ENCODE data around the gene DSEL.
A peak's percentile ranks its signal among the peaks of the same experiment; 100 is the strongest.

Gene DSEL

GRCh38 chr18:67464499-67464898, 52.0 kb downstream of the DSEL start:
- no peak overlapping the region for H3K4me3 ChIP-seq (ENCODE audit: low read depth, low read length)

GRCh38 chr18:67463829-67464228, 52.7 kb downstream of the DSEL start:
- no peak overlapping the region for H3K4me3 ChIP-seq (ENCODE audit: low read depth, low read length)
- TF ChIP-seq CTCF (IDR thresholded peaks at IDR 0.05; ENCODE audit: borderline replicate concordance, insufficient read depth, low read depth, low read length): 0 out of 2 replicates have a peak, but pooled peaks have one; percentile 35

More at GRCh38 chr18:67464499-67464898, 52.0 kb downstream of the DSEL start:
- no peak for TF ChIP-seq CTCF (IDR thresholded peaks at IDR 0.05; ENCODE audit: borderline replicate concordance, insufficient read depth, low read depth, low read length)

DNA sequence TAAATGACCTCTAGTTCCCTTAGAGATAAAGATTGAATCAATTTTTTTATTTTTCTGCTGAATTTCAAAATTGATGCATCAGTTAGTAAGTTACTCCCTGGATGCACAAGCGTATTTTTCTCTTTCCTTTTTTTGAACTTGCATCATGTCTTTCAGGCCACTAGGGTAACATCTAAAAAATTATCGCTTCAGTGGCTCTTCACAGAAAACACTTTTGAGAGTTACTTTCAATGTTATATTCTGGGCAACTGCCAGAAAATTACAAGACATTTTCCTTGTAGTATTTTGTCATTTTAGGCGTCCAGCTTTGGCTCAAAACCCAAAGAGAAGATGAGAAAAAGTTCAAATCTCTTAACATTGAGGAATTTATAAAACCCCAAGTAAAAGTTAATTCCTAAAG, 59.8 kb downstream of the DSEL start:
- H3K4me3 ChIP-seq (ENCODE audit: low read depth, low read length): no peak overlapping the region
- no peak for TF ChIP-seq CTCF (IDR thresholded peaks at IDR 0.05; ENCODE audit: borderline replicate concordance, insufficient read depth, low read depth, low read length)
